ENCODE data around the gene AOAH. TPM values are rescaled to one million over a fixed set of nuclear protein-coding genes. Genes with fewer than 3 reads are reported as not detected.

The AOAH gene
- total RNA-seq, 2 donors from 2014 or later, result 0.70 to 1.6 TPM

GRCh38 chr7:36732806-36733205, 8.5 kb upstream of the AOAH start:
- no peak overlapping the region for H3K27ac Mint-ChIP-seq
- Histone ChIP-seq H3K9ac (ENCODE audit: extremely low read depth, low read length, poor library complexity, severe bottlenecking) (no peak overlapping the region), H3K4me3 (ENCODE audit: low read length) (no peak overlapping the region), H3K4me1 (ENCODE audit: control insufficient read depth, insufficient read depth, low read length) (peaks cover 6% of the 10 kb centered on the region), H3K27me3 (ENCODE audit: control insufficient read depth, insufficient read depth, low read length, poor library complexity, severe bottlenecking) (no peaks in the 10 kb centered on the region), H3K36me3 (ENCODE audit: control insufficient read depth, insufficient read depth, low read length) (no peaks in the 10 kb centered on the region), H3K27ac (ENCODE audit: low read depth, low read length) (no peak overlapping the region), H3K9me3 (ENCODE audit: control insufficient read depth, low read length) (no peaks in the 10 kb centered on the region)
- peaks cover 10% of the 10 kb centered on the region for H3K9me3 Mint-ChIP-seq
- 80 to 100% methylated on average over 1 of the region's 1 CpG for WGBS, 2 experiments (ENCODE audit: insufficient coverage in 1 of 2, insufficient read length in 1 of 2)
- H3K36me3 Mint-ChIP-seq (ENCODE audit: low read depth), result no peaks in the 10 kb centered on the region
- no peak overlapping the region for H3K4me3 Mint-ChIP-seq
- DNase-seq, result no peak
- no peaks in the 10 kb centered on the region for H3K27me3 Mint-ChIP-seq (ENCODE audit: insufficient read depth)
- peaks cover 3% of the 10 kb centered on the region for H3K4me1 Mint-ChIP-seq
- TF ChIP-seq CTCF (conservative IDR thresholded peaks at IDR 0.05), result no peak

GRCh38 chr7:36730046-36730445, 5.8 kb upstream of the AOAH start:
- no peaks in the 10 kb centered on the region for H3K27me3 ChIP-seq (ENCODE audit: control insufficient read depth, insufficient read depth, low read length, poor library complexity, severe bottlenecking)
- no peak for TF ChIP-seq CTCF (conservative IDR thresholded peaks at IDR 0.05)
- no peak for DNase-seq
- no peaks in the 10 kb centered on the region for H3K36me3 ChIP-seq (ENCODE audit: control insufficient read depth, insufficient read depth, low read length)
- Mint-ChIP-seq H3K4me1 (no peaks in the 10 kb centered on the region), H3K36me3 (ENCODE audit: low read depth) (no peaks in the 10 kb centered on the region), H3K27me3 (ENCODE audit: insufficient read depth) (no peaks in the 10 kb centered on the region), H3K27ac (no peak overlapping the region), H3K9me3 (peaks cover 10% of the 10 kb centered on the region), H3K4me3 (no peak overlapping the region)
- no peak overlapping the region for H3K9ac ChIP-seq (ENCODE audit: extremely low read depth, low read length, poor library complexity, severe bottlenecking)
- H3K4me3 ChIP-seq (ENCODE audit: low read length), result no peak overlapping the region
- no peaks in the 10 kb centered on the region for H3K4me1 ChIP-seq (ENCODE audit: control insufficient read depth, insufficient read depth, low read length)
- 85% methylated on average over 2 of the region's 2 CpGs; no CpG with 5 or more reads in 1 of the 2 experiments for WGBS, 2 experiments (ENCODE audit: insufficient coverage in 1 of 2, insufficient read length in 1 of 2)
- H3K9me3 ChIP-seq (ENCODE audit: control insufficient read depth, low read length), result no peaks in the 10 kb centered on the region
- H3K27ac ChIP-seq (ENCODE audit: low read depth, low read length), result no peak overlapping the region

DNA sequence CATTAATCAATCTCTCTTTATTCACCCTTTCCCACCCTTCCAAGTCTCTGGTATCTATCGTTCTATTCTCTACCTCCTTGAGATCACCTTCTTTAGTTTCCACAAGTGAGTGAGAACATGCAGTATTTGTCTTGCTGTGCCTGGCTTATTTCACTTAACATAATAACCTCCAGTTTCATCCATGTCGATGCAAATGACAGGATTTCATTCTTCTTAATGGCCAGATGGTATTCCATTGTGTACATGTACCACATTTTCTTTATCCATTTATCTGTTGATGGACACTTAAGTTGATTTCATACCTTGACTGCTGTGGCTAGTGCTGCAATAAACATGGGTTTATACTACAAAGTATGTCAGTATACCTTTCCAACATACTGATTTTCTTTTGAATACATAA, 3.8 kb upstream of the AOAH start:
- Mint-ChIP-seq H3K9me3 (peaks cover 10% of the 10 kb centered on the region), H3K36me3 (ENCODE audit: low read depth) (no peaks in the 10 kb centered on the region)
- no peak overlapping the region for H3K9ac ChIP-seq (ENCODE audit: extremely low read depth, low read length, poor library complexity, severe bottlenecking)

More for the DNA sequence above, 3.8 kb upstream of the AOAH start:
- DNase-seq, result no peak
- no peaks in the 10 kb centered on the region for H3K36me3 ChIP-seq (ENCODE audit: control insufficient read depth, insufficient read depth, low read length)
- H3K27ac ChIP-seq (ENCODE audit: low read depth, low read length), result no peak overlapping the region
- Mint-ChIP-seq H3K4me1 (no peaks in the 10 kb centered on the region), H3K27ac (no peak overlapping the region), H3K27me3 (ENCODE audit: insufficient read depth) (no peaks in the 10 kb centered on the region), H3K4me3 (no peak overlapping the region)
- 89 to 94% methylated on average over 2 of the region's 2 CpGs for WGBS, 2 experiments (ENCODE audit: insufficient coverage in 1 of 2, insufficient read length in 1 of 2)
- no peak for TF ChIP-seq CTCF (conservative IDR thresholded peaks at IDR 0.05)
- H3K9me3 ChIP-seq (ENCODE audit: control insufficient read depth, low read length), result no peaks in the 10 kb centered on the region
- H3K27me3 ChIP-seq (ENCODE audit: control insufficient read depth, insufficient read depth, low read length, poor library complexity, severe bottlenecking), result no peaks in the 10 kb centered on the region
- H3K4me3 ChIP-seq (ENCODE audit: low read length), result no peak overlapping the region
- no peaks in the 10 kb centered on the region for H3K4me1 ChIP-seq (ENCODE audit: control insufficient read depth, insufficient read depth, low read length)

All from endodermal cell (in vitro differentiated cells).